Raji (cell line): Measurements from ENCODE around the gene EIF1AX.

Experiments used
- POLR2A ChIP-seq: IDR thresholded peaks from 2 replicates; pipeline ENCODE4 v1.6.1; 2011; ENCODE audit warnings: low read depth, low read length, control low read depth; ENCODE audit not compliant: insufficient read depth

Gene EIF1AX

DNA sequence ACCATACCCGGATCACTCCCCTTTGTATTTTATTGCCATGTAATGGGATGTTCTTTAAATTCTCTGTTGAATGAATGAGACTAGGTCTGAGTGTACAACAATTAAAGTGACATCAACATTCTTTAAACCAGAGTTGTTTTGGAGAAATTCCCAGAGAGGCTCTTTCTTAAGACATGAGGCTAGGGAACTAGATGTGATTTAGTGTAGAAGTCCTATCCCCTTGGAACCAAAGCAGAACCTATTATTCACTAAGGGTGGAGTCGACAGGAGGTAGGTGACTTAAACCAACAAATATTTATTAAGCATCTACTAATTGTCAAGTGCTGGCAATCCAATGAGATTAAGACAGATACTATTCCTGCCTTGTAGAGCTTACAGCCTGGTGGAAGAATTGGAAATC is 1.7 kb downstream of the EIF1AX start:
- TF ChIP-seq POLR2A, result no peak

DNA sequence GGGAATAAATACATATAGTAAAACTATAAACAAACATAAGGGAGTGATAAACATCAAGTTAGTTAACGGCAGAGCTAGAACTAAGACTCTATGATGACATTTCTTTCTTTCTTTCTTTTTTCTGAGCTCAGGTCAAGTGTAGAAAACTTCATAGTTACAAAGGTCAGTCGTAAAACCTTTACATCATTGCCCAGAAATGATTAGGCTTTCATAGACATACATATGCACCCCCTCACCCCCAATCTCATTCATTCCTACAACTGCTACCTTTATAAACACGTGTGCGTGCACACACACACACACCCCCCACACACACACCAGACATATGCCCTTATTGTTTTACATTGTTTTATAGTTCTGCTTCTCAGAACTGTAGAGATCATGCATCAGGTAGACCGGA is 5.7 kb downstream of the EIF1AX start:
- TF ChIP-seq POLR2A, result no peak

- no peak for TF ChIP-seq POLR2A
Measured at GRCh38 chrX:20132666-20133065, 9.0 kb downstream of the EIF1AX start.

- no peak for TF ChIP-seq POLR2A
Measured at GRCh38 chrX:20130357-20130756, 11.3 kb downstream of the EIF1AX start.

DNA sequence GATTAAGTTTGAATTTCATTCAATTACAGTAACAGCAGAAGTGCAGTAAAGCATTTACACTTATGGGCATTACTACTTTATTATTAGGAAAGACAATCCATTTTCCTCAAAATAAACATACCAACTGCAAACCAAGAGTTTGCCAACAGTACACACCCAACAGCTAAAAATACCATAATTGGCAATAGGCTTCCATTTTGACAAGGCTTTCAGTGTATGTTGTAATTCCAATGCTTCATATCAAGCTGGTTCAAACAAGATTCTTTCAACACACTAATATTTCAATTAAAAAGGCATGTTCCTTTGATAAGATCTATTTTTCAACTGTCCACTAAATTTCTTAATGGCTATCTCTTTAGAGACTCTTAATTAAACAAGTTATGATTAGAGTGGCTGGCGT is 12.1 kb downstream of the EIF1AX start:
- TF ChIP-seq POLR2A, result no peak

- no peak for TF ChIP-seq POLR2A
Measured at GRCh38 chrX:20128670-20129069, 13.0 kb downstream of the EIF1AX start.

DNA sequence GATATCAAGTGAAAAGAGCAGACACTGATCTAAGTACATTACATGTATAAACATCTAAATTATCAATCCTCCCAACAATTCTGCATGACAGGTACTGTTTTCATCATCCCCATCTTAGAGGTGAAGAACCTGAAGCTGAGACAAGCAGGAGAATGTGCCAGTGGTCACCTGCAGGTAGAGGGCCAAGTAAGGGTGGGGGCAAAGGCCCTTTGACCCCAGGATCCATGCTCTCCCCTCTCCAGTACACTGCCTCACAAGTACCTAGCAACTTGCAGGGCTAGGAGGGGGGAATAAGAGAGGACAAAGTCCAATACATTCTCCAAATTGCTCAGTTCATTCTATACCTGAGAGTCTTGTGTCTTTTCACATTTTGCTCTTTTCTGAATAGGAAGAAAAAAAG is 16.7 kb downstream of the EIF1AX start:
- TF ChIP-seq POLR2A, result no peak

- TF ChIP-seq POLR2A, result no peak
Measured at GRCh38 chrX:20118065-20118824, 23.4 kb downstream of the EIF1AX start.

DNA sequence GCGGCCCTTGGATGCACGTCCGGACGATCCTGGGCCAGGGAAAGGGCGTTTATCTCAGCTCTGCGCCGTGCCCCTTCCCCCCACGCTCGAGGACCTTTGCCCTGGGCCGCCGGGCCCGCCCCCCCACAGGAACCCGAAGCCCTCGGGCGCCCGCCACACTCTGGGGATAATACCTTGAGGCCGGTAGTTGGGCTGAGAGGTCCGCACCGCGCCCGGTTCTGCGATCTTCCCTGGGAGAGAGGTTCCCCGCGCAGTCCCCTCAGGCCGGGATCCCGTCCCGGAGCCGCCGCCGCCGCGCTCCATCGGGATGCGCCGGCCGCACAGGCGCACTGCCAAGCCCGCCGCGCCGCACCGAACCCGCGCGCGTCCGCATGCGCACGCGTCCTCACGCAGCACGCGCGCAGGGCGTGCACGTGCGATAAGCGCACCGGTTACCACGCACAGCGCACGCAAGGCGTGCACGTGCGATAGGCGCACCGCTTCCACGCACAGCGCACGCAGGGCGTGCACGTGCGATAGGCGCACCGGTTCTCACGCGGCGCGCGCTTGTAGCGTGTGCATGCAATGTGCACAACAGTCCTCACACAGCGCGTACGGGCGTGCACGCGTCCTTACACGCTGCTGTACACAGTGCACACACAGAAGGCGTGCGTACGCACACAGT is 24.9 kb downstream of the EIF1AX start, which contains the start of gene MAP7D2:
Gene MAP7D2, minus strand, starts transcription at position 331 of the 664 bp plus-strand sequence. Its CDS starts 28 bp downstream, at position 303.
- TF ChIP-seq POLR2A, result no peak

DNA sequence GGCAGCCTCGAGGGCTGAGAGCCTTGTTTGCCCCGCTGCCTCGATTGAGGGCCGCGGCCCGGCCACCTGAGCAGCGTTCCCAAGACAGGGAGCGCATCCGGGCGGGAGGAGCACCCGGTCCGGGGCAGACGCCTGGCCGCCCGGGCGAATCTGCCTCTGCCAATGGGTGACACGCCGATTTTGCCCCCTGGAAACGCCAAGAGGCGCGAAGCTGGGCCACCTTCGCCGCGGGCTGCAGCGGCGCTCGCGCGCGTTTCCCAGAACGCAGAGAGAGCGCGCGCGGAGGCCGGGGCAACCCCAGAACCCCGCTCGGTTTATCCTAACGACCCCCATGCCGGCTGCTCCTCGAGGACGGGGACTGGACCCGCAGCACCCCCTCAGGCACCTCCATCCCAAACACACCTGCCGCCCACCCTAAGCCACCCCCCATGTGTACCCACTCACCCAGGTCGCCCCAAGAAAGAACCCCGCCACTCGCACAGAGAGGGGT is 25.5 kb downstream of the EIF1AX start:
- TF ChIP-seq POLR2A, result no peak

- no peak for TF ChIP-seq POLR2A
Measured at GRCh38 chrX:20112022-20112774, 29.4 kb downstream of the EIF1AX start.

- no peak for TF ChIP-seq POLR2A
Measured at GRCh38 chrX:20111271-20111670, 30.4 kb downstream of the EIF1AX start.

DNA sequence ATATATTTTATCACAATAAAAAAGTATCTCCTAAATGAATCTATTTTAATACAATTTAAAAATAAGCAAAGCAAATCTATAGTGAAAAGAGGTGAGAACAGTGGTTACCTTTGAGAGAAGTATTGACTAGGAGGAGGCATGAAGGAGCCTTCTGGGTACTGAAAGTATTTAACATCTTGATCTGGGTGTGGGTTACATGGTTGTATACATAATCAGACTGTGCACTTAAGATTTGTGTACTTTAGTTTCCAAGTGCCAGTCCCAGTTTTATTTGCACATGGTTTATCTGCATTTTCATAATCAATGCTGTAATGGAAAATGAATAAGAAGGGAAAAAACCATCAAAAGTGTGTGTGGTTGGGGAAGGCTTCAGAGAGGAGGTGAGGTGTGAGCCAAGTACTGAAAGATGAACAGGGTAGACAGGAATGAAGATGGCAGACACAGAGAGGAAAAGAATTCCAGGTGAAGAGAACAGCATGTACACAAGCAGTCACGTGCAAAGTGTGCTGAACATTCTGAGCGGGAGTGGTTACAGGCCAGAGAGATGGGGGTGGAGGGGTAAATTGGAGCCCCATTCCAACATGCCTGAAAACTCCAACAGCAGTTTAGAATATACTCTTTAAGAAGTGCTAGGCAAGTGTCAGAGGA is 39.6 kb downstream of the EIF1AX start:
- TF ChIP-seq POLR2A, result no peak

DNA sequence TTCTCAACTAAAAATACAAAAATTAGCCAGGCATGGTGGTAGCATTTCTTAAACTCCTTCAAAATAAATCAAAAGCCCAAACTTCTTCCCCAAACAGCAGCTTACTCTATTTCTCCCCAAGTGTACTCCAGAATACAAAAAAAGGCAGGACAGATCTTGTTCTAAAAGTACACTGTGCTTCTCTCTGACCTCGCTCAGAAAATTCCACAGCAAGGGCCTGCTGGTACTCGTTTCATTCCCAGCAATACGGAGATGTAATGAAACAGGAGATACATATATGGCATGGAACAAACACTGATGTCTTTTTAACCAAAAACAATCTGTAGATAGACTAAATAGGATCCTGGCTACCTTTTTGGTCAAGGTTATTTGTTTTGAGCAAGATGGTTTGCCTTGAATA is 50.1 kb downstream of the EIF1AX start:
- no peak for TF ChIP-seq POLR2A

GRCh38 chrX:20089845-20090244 is 51.8 kb downstream of the EIF1AX start:
- TF ChIP-seq POLR2A, result no peak

- no peak for TF ChIP-seq POLR2A
Measured at GRCh38 chrX:20080277-20080676, 61.4 kb downstream of the EIF1AX start.
